ENCODE results near the gene SERP1.
A peak's percentile ranks its signal among the peaks of the same experiment; 100 is the strongest.

Gene SERP1

DNA sequence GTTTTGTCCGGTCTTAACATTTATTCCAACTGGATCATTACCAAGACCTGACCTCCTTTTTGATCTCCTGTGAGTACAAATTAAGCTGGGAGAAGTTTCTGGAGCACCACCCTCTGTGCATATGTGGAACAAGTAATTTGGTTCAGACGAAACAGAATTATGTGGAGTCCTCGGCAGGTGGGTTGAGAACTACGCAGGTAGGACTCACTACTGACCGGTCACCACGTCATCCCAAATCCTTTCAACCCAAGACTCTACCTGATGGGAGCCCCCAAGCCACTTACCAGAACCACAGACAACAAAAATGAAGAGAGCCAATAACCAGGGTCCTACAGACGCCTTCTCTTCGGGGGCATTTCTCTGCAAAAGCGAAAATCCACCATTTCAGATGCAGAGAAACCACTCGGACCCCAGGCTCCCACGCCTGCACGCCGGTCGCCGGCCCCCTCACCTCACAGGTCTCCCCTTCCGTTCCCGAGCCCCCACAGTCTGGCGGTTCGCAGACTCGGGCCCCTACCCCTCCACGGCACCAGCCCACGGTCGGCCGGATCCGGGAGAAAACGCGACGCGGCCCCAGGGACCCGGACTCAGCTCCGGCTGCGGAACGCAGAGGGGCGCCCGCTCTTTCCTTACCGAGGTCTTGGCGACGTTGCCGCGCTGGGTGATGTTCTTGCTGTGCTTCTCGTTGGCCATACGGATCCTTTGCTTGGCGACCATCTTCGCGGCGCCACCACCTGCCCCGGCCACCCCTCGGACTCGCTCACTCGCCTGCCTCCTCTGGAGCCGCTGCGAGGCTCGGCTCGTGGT, 674 bp downstream of the SERP1 start:
- DNase-seq (ENCODE audit: low spot score), result peak; percentile 7
- TF ChIP-seq, protein P1, sequence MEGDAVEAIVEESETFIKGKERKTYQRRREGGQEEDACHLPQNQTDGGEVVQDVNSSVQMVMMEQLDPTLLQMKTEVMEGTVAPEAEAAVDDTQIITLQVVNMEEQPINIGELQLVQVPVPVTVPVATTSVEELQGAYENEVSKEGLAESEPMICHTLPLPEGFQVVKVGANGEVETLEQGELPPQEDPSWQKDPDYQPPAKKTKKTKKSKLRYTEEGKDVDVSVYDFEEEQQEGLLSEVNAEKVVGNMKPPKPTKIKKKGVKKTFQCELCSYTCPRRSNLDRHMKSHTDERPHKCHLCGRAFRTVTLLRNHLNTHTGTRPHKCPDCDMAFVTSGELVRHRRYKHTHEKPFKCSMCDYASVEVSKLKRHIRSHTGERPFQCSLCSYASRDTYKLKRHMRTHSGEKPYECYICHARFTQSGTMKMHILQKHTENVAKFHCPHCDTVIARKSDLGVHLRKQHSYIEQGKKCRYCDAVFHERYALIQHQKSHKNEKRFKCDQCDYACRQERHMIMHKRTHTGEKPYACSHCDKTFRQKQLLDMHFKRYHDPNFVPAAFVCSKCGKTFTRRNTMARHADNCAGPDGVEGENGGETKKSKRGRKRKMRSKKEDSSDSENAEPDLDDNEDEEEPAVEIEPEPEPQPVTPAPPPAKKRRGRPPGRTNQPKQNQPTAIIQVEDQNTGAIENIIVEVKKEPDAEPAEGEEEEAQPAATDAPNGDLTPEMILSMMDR (IDR thresholded peaks at IDR 0.05; ENCODE audit: extremely low read depth, missing control alignments), result peak; percentile 8

DNA sequence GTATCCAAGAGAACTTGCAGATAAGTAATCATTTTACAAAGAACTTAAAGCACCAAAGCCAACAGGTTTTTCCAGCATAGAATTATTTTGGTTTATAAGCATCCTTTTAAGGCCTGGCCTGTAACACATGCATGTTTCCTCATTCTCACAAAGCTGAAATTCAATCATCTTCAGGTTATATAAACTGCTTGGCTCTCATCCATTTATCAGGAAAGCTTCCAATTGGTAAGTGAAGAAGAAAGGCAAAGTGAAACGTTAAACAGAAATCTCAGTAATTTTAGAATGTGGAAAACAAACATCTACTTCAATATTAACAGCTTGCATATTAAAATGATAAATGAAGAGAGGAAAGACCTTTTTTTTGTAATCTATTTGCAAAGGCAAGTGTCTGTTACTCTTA, 1.6 kb downstream of the SERP1 start:
- no peak for DNase-seq (ENCODE audit: low spot score)
- TF ChIP-seq, protein P1 (IDR thresholded peaks at IDR 0.05; ENCODE audit: extremely low read depth, missing control alignments), result no peak

DNA sequence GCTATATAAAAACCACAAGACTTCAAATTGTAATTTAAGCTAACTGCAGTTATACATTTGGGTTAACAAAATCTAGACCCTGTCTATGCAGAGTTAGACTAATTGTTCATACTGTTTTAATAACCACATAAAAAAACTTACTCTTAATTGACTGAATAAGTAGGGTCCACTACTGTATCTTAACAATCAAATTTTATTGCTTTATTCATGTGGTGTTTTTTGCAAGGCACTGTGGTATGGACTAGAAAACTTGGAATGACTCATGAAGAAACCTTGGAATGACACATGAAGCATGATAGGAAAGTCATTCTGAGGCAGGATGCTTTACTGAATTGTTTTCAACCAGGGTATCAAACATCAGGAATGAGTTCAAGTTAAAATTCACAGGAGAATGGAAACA, 2.3 kb downstream of the SERP1 start:
- DNase-seq (ENCODE audit: low spot score), result no peak
- TF ChIP-seq, protein P1 (IDR thresholded peaks at IDR 0.05; ENCODE audit: extremely low read depth, missing control alignments), result no peak

DNA sequence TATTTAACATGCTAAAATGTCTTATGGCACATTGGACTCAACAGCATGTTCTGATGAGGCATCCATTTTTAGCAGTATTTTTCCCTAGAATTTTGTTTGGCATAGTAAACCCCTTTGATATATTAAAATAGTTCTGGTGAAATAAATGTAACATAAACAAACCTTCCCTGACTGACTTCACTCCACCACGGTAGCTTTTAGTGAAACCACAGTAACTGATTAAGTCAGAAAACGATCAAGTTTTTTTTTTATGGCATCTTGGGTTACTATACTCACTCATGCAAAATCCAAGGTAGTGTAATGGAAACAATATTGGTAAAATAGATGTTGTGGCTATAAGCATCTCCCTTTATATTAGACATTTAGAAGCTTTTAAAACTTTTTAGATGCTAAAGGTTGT, 2.8 kb downstream of the SERP1 start:
- TF ChIP-seq, protein P1 (IDR thresholded peaks at IDR 0.05; ENCODE audit: extremely low read depth, missing control alignments), result no peak
- no peak for DNase-seq (ENCODE audit: low spot score)

DNA sequence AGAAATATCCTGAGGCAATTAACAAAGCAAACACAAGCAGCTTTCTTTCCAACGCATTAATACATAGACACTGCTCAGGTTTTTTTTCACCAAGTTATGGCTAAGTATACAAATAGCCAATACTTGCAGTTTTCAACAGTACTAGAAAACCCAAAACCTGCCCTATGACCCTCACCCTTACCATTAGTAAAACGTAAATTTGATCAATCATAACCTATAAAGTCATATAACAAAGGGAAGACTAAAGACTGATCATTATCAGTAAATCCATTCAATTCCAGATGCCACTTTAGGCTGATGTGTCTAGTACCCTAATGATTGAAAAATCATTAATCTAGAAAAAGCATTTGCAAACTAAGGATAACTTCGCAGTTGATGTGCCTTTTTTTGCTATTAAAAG, 3.2 kb downstream of the SERP1 start:
- no peak for DNase-seq (ENCODE audit: low spot score)
- TF ChIP-seq, protein P1 (IDR thresholded peaks at IDR 0.05; ENCODE audit: extremely low read depth, missing control alignments), result no peak

DNA sequence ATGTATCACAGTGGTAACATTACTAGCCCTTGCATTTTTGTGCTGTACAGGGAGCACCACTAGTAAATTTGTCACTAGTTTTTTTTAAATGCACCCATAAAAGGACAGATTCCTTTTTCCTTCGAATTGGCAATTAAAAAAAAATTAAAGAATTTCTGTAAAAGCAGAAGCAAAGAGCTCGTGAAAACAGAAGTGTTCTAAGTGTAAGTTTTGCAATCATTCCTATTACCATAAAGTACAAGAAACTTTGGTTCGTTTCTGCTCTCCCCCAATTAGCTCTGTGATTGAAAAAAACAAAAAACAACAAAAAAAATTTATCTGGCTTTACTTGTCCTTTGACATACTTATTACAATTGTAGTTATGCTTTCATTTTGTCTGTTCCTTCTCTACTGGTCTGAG, 5.3 kb downstream of the SERP1 start:
- no peak for DNase-seq (ENCODE audit: low spot score)
- TF ChIP-seq, protein P1 (IDR thresholded peaks at IDR 0.05; ENCODE audit: extremely low read depth, missing control alignments), result no peak

DNA sequence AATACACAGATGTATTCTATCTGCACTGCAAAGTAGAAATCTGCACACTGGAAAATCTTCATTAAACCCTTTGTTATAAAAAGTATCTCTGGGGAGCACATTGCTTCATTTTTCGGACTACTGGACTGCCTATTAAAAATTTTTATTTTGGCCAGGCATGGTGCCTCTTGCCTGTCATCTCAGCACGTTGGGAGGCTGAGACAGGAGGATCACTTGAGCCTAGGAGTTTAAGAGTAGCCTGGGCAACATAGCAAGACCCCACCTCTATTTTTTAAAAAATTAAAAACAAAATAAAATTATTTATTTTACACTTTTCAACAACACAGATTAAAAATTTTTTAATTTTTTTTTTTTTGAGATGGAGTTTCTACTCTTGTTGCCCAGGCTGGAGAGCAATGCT, 6.0 kb downstream of the SERP1 start:
- no peak for DNase-seq (ENCODE audit: low spot score)
- TF ChIP-seq, protein P1 (IDR thresholded peaks at IDR 0.05; ENCODE audit: extremely low read depth, missing control alignments), result no peak

Data from GM20000 (cell line).